Duodenal mucosa (tissue), 2 donors: ENCODE data around the gene ABHD14A.
"Not testable (repeated sequence)": the region's sequence is repeated elsewhere in the genome, so short reads cannot be mapped to it uniquely, and the experiment has no call there.

ENCODE experiments used
- H3K27ac ChIP-seq: one replicate; pipeline ENCODE4 v1.7.0; 2013; ENCODE audit warnings: low read depth, low read length
- H3K27me3 ChIP-seq, 2 donors: one replicate each; pipeline ENCODE4 v1.7.0; 2013; ENCODE audit warnings: low read length in 2 of 2, control low read depth in 1 of 2; ENCODE audit not compliant: insufficient read depth in 2 of 2, control insufficient read depth in 1 of 2
- H3K36me3 ChIP-seq, 2 donors: one replicate each; pipeline ENCODE4 v1.7.0; 2013; ENCODE audit warnings: low read length in 2 of 2, control low read depth in 1 of 2; ENCODE audit not compliant: insufficient read depth in 2 of 2, control insufficient read depth in 1 of 2
- H3K4me1 ChIP-seq, 2 donors: one replicate each; pipeline ENCODE4 v1.7.0; 2013; ENCODE audit warnings: low read length in 2 of 2, control low read depth in 1 of 2; ENCODE audit not compliant: insufficient read depth in 2 of 2, control insufficient read depth in 1 of 2
- H3K4me3 ChIP-seq, 2 donors: one replicate each; pipeline ENCODE4 v1.7.0; 2013; ENCODE audit warnings: low read length in 2 of 2, low read depth in 1 of 2
- H3K9ac ChIP-seq, 2 donors: one replicate each; pipeline ENCODE4 v1.7.0; 2013; ENCODE audit warnings: low read length in 2 of 2, low read depth in 1 of 2
- H3K9me3 ChIP-seq, 2 donors: one replicate each; pipeline ENCODE4 v1.7.0; 2013; ENCODE audit warnings: low read length in 2 of 2, control low read depth in 1 of 2; ENCODE audit not compliant: control insufficient read depth in 1 of 2

ABHD14A gene

DNA sequence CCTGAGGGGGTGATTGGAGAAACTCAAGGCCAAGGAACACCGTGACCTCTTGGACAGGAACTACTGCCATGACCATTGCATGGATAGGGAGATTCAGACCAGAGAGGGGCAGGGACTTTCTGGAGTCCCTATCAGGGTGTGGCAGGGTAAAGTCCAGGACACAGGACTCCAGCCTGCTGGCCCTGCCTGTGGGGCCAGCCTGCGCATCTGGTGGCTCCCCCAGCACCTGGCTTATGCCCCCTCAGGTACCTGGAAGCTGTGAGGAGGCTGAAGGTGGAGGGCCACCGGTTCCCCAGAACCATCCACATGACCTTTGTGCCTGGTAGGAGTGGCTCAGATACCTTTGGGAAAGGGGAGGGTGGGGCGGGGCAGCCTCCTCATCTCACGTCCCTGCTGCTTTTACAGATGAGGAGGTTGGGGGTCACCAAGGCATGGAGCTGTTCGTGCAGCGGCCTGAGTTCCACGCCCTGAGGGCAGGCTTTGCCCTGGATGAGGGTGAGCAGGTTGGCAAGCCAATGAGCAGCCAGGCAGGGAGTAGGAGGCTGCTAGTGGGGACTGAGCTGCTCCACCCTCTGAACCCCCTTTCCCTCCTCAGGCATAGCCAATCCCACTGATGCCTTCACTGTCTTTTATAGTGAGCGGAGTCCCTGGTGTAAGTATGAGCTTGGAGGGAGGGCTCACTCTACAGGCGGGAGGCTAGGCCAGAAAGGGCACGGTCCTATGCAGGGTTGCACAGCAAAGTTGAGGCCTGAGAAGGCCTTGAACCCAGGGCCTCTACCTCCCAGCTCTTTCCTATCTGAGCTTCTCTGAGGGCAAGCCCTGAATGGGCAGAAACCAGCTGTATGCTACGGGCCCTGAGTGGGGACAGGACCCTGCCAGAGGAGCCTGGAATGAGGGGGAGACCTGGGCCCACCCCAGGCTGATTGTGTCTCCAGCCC lies 11.4 kb downstream of the ABHD14A start:
- H3K27ac ChIP-seq = peak overlapping the region; percentile 33
- peak overlapping the region; percentile 48 to 52 for H3K9ac ChIP-seq
- H3K27me3 ChIP-seq = no peaks in the 10 kb centered on the region
- no peaks in the 10 kb centered on the region for H3K9me3 ChIP-seq
- H3K4me1 ChIP-seq = peaks cover 45 to 47% of the 10 kb centered on the region in 2 donors
- H3K4me3 ChIP-seq = peak overlapping the region; percentile 38 to 59
- no peaks in the 10 kb centered on the region for H3K36me3 ChIP-seq

GRCh38 chr3:51987568-51987967 lies 12.7 kb downstream of the ABHD14A start:
- Histone ChIP-seq H3K27me3 (no peaks in the 10 kb centered on the region), H3K9ac (peak overlapping the region in 1 of 2 donors; percentile 48), H3K4me3 (peak overlapping the region in 1 of 2 donors; percentile 38), H3K36me3 (peaks cover 5 to 6% of the 10 kb centered on the region in 2 donors), H3K27ac (no peak overlapping the region), H3K4me1 (peaks cover 37 to 38% of the 10 kb centered on the region in 2 donors), H3K9me3 (no peaks in the 10 kb centered on the region)

DNA sequence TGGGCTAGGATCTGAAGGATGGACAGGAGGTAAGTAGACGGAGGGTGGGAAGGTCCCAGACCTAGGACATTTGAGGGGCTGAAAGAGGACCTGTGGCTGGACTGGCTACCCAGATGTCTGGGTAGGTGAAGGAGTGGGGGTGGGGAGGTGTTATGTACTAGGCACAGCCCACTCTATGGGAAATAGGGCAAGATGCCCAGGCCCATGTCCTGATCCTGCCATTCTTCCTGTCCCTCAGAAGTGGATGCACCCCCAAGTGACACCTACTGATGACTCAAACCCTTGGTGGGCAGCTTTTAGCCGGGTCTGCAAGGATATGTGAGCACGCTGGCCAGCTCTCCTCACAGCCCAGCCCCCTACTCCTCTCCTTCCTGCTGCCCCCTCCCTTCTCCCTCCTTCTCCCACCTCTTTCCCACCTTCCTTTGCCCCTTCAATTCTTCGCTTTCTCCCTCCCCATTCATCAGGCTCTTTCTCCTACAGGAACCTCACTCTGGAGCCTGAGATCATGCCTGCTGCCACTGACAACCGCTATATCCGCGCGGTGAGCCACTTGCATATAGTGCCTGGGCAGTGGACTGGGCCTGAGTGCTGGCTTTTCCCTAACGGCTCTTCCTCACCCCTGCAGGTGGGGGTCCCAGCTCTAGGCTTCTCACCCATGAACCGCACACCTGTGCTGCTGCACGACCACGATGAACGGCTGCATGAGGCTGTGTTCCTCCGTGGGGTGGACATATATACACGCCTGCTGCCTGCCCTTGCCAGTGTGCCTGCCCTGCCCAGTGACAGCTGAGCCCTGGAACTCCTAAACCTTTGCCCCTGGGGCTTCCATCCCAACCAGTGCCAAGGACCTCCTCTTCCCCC lies 13.7 kb downstream of the ABHD14A start:
- Histone ChIP-seq H3K4me1 (peaks cover 35% of the 10 kb centered on the region in 2 donors), H3K9ac (no peak overlapping the region), H3K27me3 (no peaks in the 10 kb centered on the region)

GRCh38 chr3:51990501-51990971 lies 15.7 kb downstream of the ABHD14A start:
- not testable (repeated sequence) for H3K9me3 ChIP-seq, H3K4me3 ChIP-seq, H3K27me3 ChIP-seq, H3K9ac ChIP-seq, H3K27ac ChIP-seq
- Histone ChIP-seq H3K36me3 (peaks cover 20 to 28% of the 10 kb centered on the region in 2 donors), H3K4me1 (peaks cover 34 to 36% of the 10 kb centered on the region in 2 donors)

More for the DNA sequence above, 13.7 kb downstream of the ABHD14A start:
- Histone ChIP-seq H3K4me3 (no peak overlapping the region), H3K27ac (no peak overlapping the region), H3K36me3 (peaks cover 10 to 13% of the 10 kb centered on the region in 2 donors), H3K9me3 (no peaks in the 10 kb centered on the region)

- H3K36me3 ChIP-seq = peaks cover 20 to 28% of the 10 kb centered on the region in 2 donors
- peaks cover 19 to 22% of the 10 kb centered on the region in 2 donors for H3K4me1 ChIP-seq
Measured at GRCh38 chr3:51992017-51992682, 17.3 kb downstream of the ABHD14A start.

DNA sequence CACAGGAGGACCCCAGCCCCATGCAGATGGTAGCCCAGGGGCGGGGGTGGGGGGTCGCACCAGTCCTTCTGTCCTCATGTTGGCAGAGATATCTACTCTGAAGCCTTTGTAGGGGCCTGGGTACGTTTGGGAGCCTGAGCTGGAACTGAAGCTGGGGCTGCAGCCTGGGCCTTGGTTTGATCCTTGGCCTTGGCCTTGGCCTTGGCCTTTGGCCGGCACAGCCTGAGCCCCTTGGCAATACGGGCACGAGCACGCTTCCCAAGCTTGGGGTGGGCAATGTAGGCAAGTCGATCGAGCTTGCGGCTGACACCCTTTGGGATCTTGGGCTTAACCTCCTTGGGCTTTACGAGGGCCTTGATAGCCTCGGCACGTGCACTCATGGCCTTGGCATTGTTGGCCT lies 18.8 kb downstream of the ABHD14A start:
- not testable (repeated sequence) for H3K27me3 ChIP-seq, H3K27ac ChIP-seq, H3K4me3 ChIP-seq, H3K9me3 ChIP-seq
- peak overlapping the region in 1 of 2 donors; percentile 100 for H3K9ac ChIP-seq
- peaks cover 19 to 22% of the 10 kb centered on the region in 2 donors for H3K4me1 ChIP-seq
- peaks cover 20 to 28% of the 10 kb centered on the region in 2 donors for H3K36me3 ChIP-seq

More at GRCh38 chr3:51992017-51992682, 17.3 kb downstream of the ABHD14A start:
- Histone ChIP-seq H3K9ac (no peak overlapping the region), H3K27me3 (no peaks in the 10 kb centered on the region), H3K9me3 (no peaks in the 10 kb centered on the region), H3K4me3 (no peak overlapping the region), H3K27ac (no peak overlapping the region)

GRCh38 chr3:51994530-51994929 lies 19.7 kb downstream of the ABHD14A start:
- Histone ChIP-seq H3K4me3 (peak overlapping the region; percentile 97 to 99), H3K36me3 (peaks cover 20 to 28% of the 10 kb centered on the region in 2 donors), H3K27me3 (no peaks in the 10 kb centered on the region), H3K27ac (no peak overlapping the region), H3K9me3 (no peaks in the 10 kb centered on the region), H3K4me1 (peaks cover 17 to 19% of the 10 kb centered on the region in 2 donors), H3K9ac (peak overlapping the region; percentile 100)

DNA sequence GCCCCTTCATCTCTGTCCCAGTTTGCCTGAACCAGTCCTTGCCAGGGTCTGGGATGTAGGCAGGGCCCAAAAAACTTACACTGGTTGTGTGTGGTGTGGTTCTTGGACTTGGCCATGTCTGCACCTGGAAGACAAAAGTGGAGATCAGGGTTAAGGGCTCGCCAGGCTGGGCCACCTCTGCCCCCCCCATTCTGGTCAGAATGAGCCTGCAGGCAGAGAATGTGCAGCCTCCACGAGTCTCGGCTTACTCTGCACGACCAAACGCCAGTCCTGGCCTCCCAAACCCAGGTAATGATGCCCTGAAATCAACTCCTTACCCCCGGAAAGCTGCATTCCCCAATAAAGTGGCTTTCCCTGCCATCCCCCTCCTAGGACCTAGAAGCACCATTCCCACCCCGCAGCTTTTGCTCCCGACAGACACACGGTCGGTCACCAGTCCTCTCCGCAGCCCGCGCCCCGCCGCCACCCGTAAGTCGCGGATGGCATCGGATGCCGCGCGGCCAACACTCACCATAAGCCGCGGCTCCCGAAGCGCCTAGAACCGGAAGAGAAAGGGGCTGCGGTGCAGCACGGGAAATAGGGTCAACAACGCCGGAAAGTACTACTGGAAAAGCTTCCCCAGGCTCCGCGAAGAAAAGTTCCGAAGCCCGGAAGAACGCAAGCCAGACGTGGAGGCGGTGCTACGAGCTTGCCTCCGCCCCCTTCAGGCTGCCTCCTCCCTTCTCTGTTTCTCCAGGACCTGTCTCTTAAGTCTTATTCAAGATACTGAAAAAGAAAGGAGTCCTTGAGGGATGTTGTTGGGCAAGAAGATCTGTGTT lies 20.7 kb downstream of the ABHD14A start, which contains the start of gene RPL29:
RPL29 (minus strand) TSS at position 550 of the 818 bp plus-strand sequence; CDS start at position 116, 434 bp downstream.
- Histone ChIP-seq H3K27me3 (no peaks in the 10 kb centered on the region), H3K9ac (peak within 1 kb of the TSS; percentile 100), H3K4me3 (peak within 1 kb of the TSS; percentile 97 to 99)

GRCh38 chr3:51997172-51997571 lies 22.3 kb downstream of the ABHD14A start:
- Histone ChIP-seq H3K4me1 (peaks cover 16 to 19% of the 10 kb centered on the region in 2 donors), H3K9ac (no peak overlapping the region), H3K9me3 (no peaks in the 10 kb centered on the region), H3K36me3 (peaks cover 19 to 24% of the 10 kb centered on the region in 2 donors), H3K27ac (no peak overlapping the region), H3K4me3 (no peak overlapping the region), H3K27me3 (no peaks in the 10 kb centered on the region)

More for the DNA sequence above, 20.7 kb downstream of the ABHD14A start, which contains the start of gene RPL29:
- Histone ChIP-seq H3K4me1 (peaks cover 16 to 19% of the 10 kb centered on the region in 2 donors), H3K36me3 (peaks cover 20 to 28% of the 10 kb centered on the region in 2 donors), H3K27ac (peak within 1 kb of the TSS; percentile 38), H3K9me3 (no peaks in the 10 kb centered on the region)
